ENCODE measurements around the gene AOPEP. TPM values are rescaled to one million over a fixed set of nuclear protein-coding genes. Genes with fewer than 3 reads are reported as not detected.

AOPEP gene
- total RNA-seq, 4 donors from 2014 or later, result 149 to 306 (median 193) TPM

DNA sequence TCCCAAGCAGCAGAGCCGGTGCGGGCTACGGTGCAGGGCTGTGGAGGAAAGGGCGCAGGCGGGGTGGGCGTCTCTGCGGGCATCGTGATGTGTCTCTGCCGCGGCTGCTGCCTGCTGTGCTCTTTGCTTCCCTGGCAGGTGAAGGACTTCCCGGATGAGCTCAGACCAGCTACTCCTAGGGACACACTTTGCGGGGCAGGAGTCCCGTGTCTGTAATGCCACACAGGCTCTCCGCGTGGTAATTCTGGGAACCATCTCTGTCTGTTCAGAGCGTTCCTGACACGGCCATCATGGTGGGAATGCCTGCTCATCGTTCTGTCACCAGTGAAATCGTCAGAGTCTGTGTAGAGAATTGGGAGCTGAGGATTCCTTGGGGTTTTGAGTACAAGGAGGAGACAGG lies 355.5 kb downstream of the AOPEP start:
- Histone ChIP-seq H3K27me3 (no peaks in the 10 kb centered on the region), H3K27ac (peak overlapping the region; percentile 43), H3K4me3 (no peak overlapping the region), H3K36me3 (peaks cover 73% of the 10 kb centered on the region), H3K4me1 (peaks cover 47% of the 10 kb centered on the region), H3K9me3 (no peaks in the 10 kb centered on the region)
- TF ChIP-seq POLR2AphosphoS5 (IDR thresholded peaks at IDR 0.05), result no peak
- TF ChIP-seq CTCF (IDR thresholded peaks at IDR 0.05), result no peak
- TF ChIP-seq POLR2A (IDR thresholded peaks at IDR 0.05), result no peak
- TF ChIP-seq EP300 (IDR thresholded peaks at IDR 0.05), result no peak
- WGBS, result 95% methylated on average over 11 of the region's 19 CpGs
- DNase-seq (ENCODE audit: low spot score in 2 of 2), result peak in 1 of 2 donors; percentile 44

GRCh38 chr9:95082401-95083084 lies 356.0 kb downstream of the AOPEP start:
- no peaks in the 10 kb centered on the region for H3K27me3 ChIP-seq
- H3K36me3 ChIP-seq, result peaks cover 74% of the 10 kb centered on the region
- DNase-seq (ENCODE audit: low spot score in 2 of 2), result peak in 1 of 2 donors; percentile 53
- no peaks in the 10 kb centered on the region for H3K9me3 ChIP-seq
- H3K27ac ChIP-seq, result peak overlapping the region; percentile 43
- H3K4me3 ChIP-seq, result no peak overlapping the region
- peaks cover 45% of the 10 kb centered on the region for H3K4me1 ChIP-seq
- TF ChIP-seq CTCF (IDR thresholded peaks at IDR 0.05) (no peak), POLR2A (IDR thresholded peaks at IDR 0.05) (no peak), POLR2AphosphoS5 (IDR thresholded peaks at IDR 0.05) (no peak), EP300 (IDR thresholded peaks at IDR 0.05) (no peak)
- 76% methylated on average over 17 of the region's 18 CpGs for WGBS

- TF ChIP-seq POLR2AphosphoS5 (IDR thresholded peaks at IDR 0.05) (no peak), EP300 (IDR thresholded peaks at IDR 0.05) (no peak), POLR2A (IDR thresholded peaks at IDR 0.05) (no peak), CTCF (IDR thresholded peaks at IDR 0.05) (no peak)
- no peaks in the 10 kb centered on the region for H3K9me3 ChIP-seq
- H3K4me3 ChIP-seq, result no peak overlapping the region
- WGBS, result 91% methylated on average over 32 of the region's 39 CpGs
- H3K4me1 ChIP-seq, result peaks cover 42% of the 10 kb centered on the region
- DNase-seq (ENCODE audit: low spot score in 2 of 2), result peak in 1 of 2 donors; percentile 38
- no peak overlapping the region for H3K27ac ChIP-seq
- no peaks in the 10 kb centered on the region for H3K27me3 ChIP-seq
- peaks cover 76% of the 10 kb centered on the region for H3K36me3 ChIP-seq
These were observed 356.7 kb downstream of the AOPEP start for GRCh38 chr9:95083086-95083768.

- H3K27me3 ChIP-seq, result no peaks in the 10 kb centered on the region
- TF ChIP-seq CTCF (IDR thresholded peaks at IDR 0.05) (no peak), POLR2A (IDR thresholded peaks at IDR 0.05) (no peak), POLR2AphosphoS5 (IDR thresholded peaks at IDR 0.05) (no peak), EP300 (IDR thresholded peaks at IDR 0.05) (no peak)
- 87% methylated on average over 18 of the region's 19 CpGs for WGBS
- DNase-seq (ENCODE audit: low spot score in 2 of 2), result peak in 1 of 2 donors; percentile 55
- no peaks in the 10 kb centered on the region for H3K9me3 ChIP-seq
- H3K36me3 ChIP-seq, result peaks cover 82% of the 10 kb centered on the region
- peaks cover 42% of the 10 kb centered on the region for H3K4me1 ChIP-seq
- peak overlapping the region; percentile 32 for H3K27ac ChIP-seq
- H3K4me3 ChIP-seq, result no peak overlapping the region
These were observed 357.9 kb downstream of the AOPEP start for GRCh38 chr9:95084254-95084934.

Measured in suprapubic skin (tissue), 4 donors.